ENCODE data around the gene ACTG1. TPM values are rescaled to one million over a fixed set of nuclear protein-coding genes. Genes with fewer than 3 reads are reported as not detected.
A peak's percentile ranks its signal among the peaks of the same experiment; 100 is the strongest.

The ACTG1 gene
- 1,818 and 2,136 TPM in 2 replicates for total RNA-seq (2014; rRNA removed; shearing (Covaris generic))

DNA sequence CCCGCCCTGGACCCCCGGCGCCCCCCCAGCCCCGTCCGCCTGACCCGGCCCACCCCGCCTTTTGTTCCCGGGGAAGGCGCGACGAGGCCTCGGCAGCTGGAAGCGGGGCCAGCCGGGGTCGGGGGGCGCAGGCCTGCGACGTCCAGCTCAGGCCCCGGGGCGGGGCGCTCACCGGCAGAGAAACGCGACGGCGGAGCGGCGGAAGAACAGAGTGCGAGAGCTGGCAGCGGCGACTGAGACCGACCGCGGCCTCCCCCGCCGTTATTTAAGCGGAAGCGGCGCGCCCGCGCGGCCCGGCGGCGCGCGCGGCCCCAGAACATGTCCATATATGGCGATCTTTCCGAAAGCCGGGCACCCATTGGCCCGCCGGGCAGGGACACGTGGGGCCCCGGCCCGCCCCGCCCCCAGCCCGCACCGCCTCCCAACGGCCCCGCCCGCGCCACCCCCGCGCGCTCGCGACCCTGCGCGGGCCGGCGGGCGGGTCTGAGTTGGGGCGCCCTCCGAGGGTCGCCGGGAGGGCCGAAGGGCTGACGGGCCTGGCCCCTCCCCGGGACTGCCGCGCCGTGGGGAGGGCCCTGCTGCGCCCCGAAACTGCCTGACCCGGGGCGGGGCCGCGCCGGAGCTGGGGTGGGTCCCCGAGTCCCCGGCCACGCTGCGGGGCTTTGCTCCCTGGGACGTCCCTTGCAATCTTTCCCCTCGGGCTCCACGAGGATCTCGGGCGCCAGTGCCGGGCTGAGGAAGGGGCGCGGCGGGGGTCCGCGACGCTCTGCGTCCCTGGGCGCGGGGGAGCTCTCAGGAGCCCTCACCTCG is at the start of gene ACTG1:
ACTG1 (minus strand) TSS at position 238 of the 810 bp plus-strand sequence. CDS start 445 bp downstream, outside the sequence.
- DNase-seq (ENCODE audit: low read depth), result peak; percentile 91

DNA sequence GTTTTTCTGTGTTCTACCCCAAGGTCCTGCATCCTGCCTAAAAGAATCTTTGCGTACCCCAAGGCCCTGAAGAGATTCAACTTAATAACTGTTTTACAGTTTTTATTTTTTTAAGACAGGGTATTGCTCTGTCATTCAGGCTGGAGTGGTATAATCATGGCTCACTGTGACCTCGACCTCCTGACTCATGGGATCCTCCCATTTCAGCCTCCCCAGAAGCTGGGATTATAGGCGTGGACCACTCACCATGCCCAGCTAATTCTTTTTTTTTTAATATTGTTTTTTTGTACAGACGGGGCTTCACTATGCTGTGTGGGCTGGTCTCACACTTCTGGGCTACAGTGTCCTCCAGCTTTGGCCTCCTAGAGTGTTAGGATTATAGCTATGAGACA is 48.9 kb upstream of the ACTG1 start:
- peak; percentile 54 for DNase-seq (ENCODE audit: low read depth)

DNA sequence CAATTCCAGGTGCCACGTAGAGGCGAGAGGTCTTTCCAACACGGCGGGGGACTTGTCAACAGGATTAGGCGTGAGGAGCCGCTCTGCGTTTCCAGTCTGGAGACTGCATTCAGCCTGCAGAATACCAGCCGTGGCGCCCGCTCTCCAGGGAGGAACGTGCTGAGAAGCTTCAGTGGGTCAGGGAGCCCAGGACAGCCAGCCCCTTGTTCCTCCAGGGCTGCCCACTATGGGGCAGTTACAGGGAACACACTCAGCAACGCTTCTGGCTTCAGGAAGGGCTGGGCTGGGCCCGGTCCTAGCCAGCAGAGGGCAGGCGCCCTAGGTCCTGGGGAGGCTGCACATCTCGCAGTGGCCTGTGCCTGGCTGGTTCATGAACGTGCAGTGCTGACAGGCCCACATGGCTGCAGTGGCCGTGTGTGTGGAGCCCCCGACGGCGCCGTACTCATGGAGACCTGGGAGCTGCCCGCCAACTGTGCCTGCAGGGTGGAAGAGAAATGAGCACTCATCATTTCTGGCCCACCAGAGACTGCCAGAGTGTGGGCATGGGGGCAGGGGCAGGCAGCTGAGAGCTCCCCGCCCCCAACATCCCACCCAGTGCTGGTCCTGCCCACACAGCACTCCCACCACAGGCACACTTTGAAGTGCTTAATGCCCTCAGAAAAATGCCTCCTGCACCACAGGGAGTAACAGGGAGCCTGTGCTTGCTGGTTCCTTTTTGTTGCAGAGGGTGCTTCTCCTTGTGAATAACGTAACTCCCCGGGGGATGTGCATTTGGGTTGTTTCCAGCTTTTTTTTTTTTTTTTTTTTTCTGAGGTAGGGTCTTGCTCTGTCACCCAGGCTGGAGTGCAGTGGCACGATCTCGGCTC is 46.6 kb upstream of the ACTG1 start:
- DNase-seq (ENCODE audit: low read depth), result no peak

DNA sequence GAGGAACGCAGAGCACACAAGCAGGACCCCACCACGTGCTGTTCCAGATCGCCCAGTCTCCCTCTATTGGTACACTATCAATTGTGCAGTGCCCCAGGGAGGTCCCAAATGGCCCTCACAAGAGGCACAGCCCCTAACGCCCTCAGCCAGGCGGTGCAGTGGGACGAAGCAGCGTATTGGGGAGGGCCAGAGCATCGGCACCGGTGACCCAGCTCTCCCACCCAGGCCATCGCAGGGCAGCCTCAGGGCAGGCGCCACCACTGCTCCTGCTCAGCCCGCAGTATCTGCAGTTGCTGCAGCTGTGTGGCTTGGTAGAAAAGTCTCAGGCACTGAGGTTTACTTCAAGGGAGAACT is 45.5 kb upstream of the ACTG1 start:
- DNase-seq (ENCODE audit: low read depth), result no peak

DNA sequence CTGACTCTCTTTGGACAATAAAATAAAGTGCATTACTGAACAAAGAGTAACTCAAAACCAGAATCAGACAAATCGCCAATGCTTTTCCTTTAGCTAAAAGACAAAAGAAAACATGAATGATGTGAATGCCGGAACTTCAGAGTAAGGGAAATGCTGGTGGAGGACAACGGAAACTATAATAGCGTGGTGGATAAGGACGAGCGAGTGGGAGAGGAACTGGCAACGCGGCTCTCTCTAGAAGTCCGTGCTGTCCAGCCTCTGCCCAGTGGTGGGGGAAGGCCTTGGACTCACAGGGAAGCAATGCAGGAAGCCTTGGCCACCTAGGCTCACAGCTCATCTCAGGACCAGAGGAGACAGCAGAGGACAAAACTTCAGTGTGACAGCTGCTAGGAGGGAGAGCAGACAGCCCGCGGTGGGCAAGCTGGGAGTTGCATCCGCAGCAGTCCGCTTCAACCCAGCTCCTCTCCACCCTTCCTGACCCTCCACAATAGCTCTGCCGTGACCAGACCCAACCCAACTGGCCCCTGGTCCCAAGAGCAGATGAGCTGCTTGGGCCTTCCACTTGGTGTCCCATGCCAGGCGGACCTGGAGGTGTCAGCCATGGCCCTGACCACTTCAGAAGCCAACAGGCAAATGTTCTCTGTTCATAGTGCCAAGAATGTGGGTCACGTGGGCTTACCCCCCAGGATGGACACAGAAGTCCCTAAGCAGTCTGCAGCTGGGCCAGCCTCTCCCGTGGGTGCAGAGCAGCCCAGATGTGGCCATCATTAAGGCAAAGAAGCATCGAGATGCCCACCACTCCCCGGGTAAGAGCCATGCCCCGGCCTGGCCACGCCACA is 44.9 kb upstream of the ACTG1 start:
- no peak for DNase-seq (ENCODE audit: low read depth)

DNA sequence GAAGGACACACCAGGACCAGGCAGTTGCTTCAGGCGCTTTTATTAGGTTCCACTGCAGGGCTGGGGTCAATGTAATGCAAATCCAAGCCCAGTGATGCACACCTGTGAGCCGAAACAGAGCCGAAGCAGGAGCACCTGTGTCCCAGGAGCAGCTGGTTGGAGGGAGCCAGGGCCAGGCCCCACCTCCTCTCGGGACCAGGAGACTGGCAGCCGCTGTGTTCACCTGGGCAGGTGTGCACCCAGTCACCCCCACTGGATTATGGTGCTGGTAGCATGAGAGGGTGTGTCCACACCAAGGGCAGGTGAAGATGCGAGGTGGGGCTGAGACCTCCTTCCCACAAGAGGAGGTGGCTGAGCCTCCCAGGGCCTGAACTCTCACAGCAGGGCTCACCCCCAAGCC is 44.3 kb upstream of the ACTG1 start:
- no peak for DNase-seq (ENCODE audit: low read depth)

DNA sequence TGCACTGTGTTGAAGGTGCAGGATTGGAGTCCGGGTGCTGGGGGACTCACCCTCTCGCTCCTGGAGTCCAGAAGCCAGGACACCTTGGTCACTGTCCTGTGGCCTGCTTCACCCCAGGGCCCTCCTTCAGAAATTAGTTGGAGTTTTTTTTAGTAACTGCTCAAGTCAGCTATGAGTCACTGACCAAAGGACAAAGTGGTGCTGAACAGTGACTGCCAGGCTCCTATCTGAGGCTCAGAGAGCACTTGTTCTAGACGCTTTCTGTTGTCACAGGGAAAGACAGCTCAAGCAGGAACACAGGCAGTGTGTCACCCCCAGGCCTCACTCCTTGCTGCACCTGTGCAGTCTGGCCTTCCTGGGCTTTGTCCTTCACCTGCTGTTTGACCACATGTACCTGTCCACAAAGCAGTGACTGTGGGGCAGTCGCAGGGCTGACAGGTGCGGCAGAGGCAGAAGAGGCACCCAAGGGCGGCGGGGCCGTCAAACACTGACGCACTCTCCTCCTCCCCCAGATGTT is 43.6 kb upstream of the ACTG1 start:
- DNase-seq (ENCODE audit: low read depth), result peak; percentile 74

DNA sequence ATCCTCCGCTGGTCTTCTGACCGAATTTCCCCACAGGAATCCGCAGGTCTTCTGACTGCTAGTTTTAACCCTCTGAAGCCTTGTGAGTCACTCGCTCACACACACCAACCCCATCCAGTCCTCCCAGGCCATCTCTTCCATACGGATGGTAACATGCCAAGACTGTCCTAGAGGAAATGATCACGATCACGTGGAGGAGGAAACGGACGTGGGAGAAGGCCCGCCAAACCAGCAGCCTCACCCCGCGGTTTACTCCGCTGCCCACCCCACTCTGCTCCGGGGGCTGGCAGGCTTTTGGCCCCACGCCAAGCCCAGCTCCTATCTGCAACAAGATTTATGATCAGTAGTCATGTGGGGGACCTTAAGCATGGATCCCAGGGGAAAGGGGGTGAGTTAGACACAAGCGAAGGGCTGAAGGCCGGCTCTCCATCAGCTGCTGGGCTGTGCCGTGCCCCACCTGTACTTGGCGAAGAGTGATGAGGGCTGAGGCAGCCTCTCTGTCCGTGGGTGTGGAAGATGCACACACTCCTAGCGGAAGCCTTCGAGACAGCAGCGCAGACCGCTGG is 41.1 kb upstream of the ACTG1 start:
- DNase-seq (ENCODE audit: low read depth), result peak; percentile 96

DNA sequence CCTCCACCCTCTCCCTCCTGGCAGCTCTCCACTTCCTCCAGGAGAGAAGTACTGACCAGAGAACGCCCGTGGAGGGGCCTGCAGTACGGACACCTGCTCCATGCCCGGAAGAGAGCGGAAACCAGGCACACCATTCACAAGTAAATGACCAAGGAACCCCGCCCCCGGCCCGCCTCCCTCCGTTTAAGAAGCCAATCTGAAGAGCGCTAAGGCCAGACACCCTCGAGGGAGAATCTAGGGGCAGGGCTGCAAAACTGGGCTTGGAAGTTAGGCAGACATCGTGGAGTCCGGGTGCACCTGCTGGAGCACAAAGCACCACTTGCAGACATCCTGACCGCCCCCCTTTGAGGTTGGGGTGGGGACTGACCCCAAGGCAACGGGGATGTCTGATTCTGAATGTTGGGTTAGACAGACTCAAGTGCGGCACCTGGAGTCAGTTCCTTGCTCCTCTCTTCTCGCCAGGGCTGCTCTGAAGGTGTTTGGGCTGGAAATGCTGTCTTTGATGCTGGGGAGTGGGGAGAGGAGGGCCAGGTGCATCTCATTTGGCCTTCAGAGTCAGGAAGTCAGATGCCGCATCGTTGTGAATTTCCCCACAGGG is 40.5 kb upstream of the ACTG1 start:
- DNase-seq (ENCODE audit: low read depth), result peak; percentile 75

DNA sequence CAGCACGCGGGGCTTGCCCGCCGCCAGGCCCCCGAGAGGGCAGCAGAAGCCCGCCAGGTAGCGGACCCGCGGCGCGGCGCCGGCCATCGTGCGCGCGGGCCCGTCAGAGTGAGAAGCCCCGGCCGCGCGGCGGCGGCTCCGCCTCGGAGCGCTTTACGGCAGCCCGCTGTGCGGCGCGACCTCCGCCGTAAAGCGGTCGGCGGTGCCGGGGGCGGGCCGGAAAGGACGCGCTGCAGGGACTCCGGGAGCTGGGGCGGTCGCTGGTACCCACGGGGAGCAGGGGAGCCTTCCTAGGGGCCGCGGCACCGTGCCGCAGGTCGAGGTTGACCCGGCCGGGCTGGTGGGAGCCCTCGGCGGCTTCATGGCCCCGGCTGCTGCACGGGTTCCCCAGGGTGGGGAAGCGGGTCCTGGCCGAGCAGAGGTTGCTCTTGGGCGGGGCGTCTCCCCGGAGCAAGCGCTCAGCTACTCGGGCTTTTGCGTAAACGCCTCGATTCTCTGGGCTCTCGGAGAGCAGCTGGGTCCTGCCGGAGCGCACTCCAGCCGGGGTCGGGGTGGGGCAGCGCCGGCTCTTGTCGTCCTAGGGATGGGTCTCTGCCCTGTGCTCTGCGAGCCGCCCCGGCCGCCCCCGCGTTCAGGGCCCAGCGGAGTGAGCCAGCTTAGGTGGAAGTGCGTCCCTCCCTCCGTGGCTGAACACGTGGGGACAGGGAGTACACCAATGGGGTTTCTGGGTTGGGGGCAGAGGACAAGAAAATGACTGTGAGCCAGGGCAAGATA is 39.8 kb upstream of the ACTG1 start, which contains the start of gene FAAP100:
FAAP100 (minus strand) TSS at position 110 of the 774 bp plus-strand sequence; CDS start at position 87, 23 bp downstream.
- peak; percentile 75 for DNase-seq (ENCODE audit: low read depth)

DNA sequence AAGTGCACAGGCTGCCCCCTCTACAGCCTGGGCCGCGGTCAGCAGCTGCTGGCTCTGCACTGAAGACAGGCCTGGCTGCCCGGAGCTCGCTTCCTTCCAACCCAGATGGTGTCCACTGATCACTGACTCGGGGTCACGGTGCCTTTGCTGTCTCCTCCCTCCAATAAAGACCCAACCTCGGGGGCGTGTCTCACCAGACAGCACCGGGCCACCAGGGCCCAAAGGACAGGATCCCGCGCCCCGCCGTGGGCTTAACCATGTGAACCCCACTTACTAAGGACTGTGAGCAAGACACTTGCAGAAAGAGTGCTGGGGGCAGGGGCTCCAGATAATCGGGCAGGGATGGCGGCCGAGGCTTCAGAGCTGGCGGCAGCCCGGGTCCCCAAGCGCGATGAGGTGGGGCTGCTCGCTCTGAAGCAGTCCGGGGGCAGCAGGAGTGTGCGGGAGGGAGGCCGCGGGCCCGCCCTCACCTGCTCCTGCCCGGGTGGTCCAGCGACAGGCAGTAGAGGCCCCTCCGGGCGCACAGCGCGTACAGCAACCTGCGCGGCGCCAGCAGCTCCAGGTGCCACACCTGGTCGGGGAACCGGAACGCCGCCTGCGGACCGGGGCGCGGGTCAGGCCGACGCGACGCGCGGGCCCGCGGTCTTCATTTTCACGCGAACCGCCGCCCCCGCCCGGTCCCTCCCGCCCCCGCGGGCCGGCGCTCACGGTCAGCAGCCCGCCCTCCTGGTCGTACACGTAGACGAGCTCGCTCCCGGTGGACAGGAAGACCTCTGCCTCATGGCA is 39.1 kb upstream of the ACTG1 start:
- DNase-seq (ENCODE audit: low read depth), result peak; percentile 49

DNA sequence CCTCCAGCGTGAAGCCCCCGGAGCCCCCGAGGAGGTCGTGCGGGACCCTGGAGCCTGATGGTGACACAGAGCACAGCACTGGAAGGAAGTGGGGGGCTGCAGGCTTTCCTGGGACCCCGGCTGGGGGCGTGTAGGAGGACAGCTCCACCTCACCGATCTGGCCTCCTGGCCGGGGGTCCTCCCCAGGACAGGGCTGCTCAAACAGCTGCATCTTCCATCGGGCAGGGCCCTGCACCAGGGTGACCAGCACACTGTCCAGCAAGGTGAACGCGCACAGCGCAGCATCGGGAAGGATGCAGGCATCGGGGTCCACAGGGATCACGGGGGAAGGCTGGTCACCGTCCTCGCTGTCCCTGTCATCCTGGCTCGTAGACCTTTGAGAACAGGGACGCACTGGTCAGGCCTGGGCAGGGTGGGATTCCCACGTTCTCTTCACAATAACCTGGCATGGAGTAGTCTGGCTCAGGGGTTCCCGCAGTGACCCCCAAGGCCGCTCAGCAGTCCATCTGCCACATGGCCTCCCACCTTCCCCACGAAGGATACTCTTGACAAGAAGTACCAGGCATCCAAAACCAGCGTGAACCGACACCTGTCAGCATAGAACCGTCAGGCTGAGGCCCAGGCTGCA is 38.3 kb upstream of the ACTG1 start:
- no peak for DNase-seq (ENCODE audit: low read depth)

DNA sequence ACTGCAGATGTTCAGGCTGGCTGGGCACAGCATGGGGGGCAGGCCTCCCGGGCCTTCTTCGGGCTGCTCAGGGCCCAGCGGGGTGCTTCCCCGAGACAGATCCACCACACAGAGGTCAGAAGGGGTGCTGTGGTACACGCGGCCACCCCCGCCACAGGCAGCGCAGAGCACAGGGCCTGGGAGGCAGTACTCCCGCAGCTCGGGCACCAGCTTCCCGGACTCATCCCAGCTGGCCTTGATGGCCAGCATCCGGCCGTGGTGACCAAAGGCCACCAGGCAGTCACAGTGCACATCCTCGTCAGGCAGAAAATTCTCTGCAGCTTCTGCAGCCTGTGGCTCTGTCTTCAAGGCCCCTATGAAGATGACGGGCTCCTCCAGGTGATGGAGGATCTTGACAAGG is 37.7 kb upstream of the ACTG1 start:
- no peak for DNase-seq (ENCODE audit: low read depth)

DNA sequence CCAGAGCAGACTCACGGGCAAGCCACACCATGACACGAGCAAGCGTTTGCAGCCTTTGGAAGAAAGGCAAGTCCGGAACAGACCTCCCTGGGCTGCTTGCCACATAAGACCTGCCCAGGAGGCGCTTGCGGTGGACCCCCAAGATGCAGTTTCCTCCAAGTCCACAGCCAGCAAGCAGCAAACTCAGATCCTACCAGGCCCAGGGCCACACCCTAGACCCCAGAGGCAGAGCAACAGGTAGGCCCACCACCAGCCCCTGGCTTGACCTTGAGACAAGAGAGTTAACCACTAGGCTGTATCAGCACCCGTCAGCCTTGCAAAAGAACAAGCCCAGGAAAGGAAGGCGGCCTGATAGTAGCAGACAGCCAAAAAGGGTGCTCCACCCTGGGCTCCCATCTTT is 37.2 kb upstream of the ACTG1 start:
- DNase-seq (ENCODE audit: low read depth), result no peak

DNA sequence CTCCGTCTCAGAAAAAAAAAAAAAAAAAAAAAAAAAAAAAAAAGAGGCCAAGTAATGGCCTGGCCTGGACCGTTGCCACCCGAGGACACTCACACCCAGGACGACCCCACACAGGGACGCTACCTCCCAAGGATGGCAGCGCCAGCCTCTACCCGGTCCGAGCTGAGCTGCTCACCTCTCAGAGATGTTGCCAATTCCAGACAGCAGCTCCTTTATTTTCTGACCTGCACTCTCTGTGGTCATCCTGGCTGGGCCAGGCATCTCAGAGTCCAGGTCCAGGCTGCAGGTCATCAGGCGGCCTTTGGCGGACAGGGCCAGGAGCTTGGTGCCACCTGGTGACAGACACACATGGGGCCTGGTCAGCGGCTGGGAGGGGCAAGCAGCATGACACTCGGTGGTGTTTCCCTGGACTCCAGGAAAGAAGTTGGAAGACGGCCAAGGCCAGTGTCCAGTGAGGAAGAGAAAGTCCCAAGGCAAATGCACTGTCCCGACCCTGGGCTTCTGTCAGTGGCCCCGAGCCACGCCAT is 36.5 kb upstream of the ACTG1 start:
- DNase-seq (ENCODE audit: low read depth), result no peak

DNA sequence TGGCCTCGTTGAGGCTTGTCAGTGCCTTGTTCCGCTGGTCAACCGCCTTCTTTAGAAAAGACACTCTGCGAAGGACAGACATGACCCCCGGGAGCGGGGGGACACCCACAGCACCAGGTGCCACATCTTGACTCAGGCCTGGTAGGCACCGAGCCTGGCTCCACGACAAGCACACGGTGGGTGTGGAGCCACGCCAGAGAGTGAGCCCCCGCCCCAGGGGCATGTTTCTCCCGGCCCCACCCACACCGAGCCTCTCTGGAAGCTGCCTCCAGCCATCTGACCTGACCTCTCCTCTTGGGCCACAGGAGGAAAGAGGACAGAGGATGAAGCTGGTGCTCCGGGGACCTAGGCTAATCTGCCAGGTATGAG is 35.0 kb upstream of the ACTG1 start:
- no peak for DNase-seq (ENCODE audit: low read depth)

DNA sequence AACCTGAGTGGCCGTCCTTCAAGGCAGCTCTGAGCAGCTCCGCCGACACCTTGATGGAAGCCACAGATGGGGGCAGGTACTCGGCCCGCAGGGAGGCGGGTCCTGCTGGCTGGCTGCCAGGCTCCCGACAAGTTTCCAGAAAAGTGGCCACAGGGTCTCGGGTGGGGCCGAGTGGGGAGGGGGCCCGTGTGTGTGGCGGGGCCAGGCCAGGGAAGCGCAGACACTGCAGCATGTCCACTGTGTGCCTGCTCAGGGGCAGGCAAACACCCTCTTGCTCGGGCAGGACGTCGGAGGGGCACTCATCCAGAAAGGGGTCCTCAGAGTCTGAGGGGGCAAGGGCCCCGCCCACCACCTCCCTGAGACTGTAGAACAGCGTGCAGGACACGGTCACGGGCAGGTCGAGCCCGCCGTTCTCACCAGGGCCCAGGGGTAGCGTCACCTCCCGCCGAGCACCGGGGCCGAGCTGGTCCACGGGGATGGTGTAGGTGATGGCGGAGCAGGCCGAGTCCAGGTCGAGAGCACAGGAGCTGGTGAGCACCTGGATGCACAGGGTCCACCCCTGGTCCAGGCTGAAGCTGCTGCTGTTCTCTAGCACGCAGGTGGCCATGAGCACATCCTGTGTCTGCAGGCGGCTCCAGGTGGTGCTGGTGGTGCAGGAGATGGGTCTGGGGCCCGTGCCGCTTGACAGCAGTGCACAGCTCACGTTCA is 34.5 kb upstream of the ACTG1 start:
- DNase-seq (ENCODE audit: low read depth), result no peak
